GM23338 (cell line): Measurements from ENCODE around the gene CTNNAL1. TPM values are rescaled to one million over a fixed set of nuclear protein-coding genes. Genes with fewer than 3 reads are reported as not detected.
A peak's percentile ranks its signal among the peaks of the same experiment; 100 is the strongest.

Experiments
- ATAC-seq: fragments of 200-7000 bp; cut with Tn5 transposase; 3 replicates; pipeline ENCODE4 v1.9.1; 2020
- DNase-seq: peaks from one replicate; pipeline ENCODE4 v3.0.0-alpha.2; 2015; ENCODE audit warnings: low spot score
- H2AFZ ChIP-seq: fragments of 200-600 bp; sonication (generic); 2 replicates; pipeline ENCODE4 v1.8.0; 2016; ENCODE audit warnings: antibody characterized with exemption, mild to moderate bottlenecking, moderate library complexity
- H3F3A ChIP-seq: fragments of 200-600 bp; sonication (generic); replicated peaks from 2 replicates; pipeline ENCODE4 v1.8.0; 2017; ENCODE audit warnings: antibody characterized with exemption, mixed run types, low read depth
- H3K27ac ChIP-seq: fragments of 200-600 bp; sonication (generic); 2 replicates; pipeline ENCODE4 v1.6.1; 2016; ENCODE audit warnings: low read depth
- H3K27me3 ChIP-seq: fragments of 200-600 bp; sonication (generic); 2 replicates; pipeline ENCODE4 v1.8.0; 2016; ENCODE audit warnings: mild to moderate bottlenecking, mixed run types, moderate library complexity; ENCODE audit not compliant: insufficient read depth
- H3K36me3 ChIP-seq: fragments of 200-600 bp; sonication (generic); 2 replicates; pipeline ENCODE4 v1.8.0; 2016; ENCODE audit warnings: mild to moderate bottlenecking; ENCODE audit not compliant: insufficient read depth
- H3K4me1 ChIP-seq: fragments of 200-600 bp; sonication (generic); 2 replicates; pipeline ENCODE4 v1.8.0; 2016; ENCODE audit warnings: mild to moderate bottlenecking, moderate library complexity; ENCODE audit not compliant: insufficient read depth
- H3K4me2 ChIP-seq: fragments of 200-600 bp; sonication (generic); 2 replicates; pipeline ENCODE4 v1.7.1; 2017; ENCODE audit warnings: mixed run types
- H3K4me3 ChIP-seq: fragments of 200-600 bp; sonication (generic); 2 replicates; pipeline ENCODE4 v1.6.1; 2016; ENCODE audit warnings: mixed run types
- H3K79me2 ChIP-seq: fragments of 200-600 bp; sonication (generic); replicated peaks from 2 replicates; pipeline ENCODE4 v1.8.0; 2017; ENCODE audit warnings: mild to moderate bottlenecking; ENCODE audit not compliant: insufficient read depth
- H3K9me2 ChIP-seq: fragments of 200-600 bp; sonication (generic); 2 replicates; pipeline ENCODE4 v1.8.0; 2017; ENCODE audit not compliant: insufficient read depth
- H4K20me1 ChIP-seq: fragments of 200-600 bp; sonication (generic); replicated peaks from 2 replicates; pipeline ENCODE4 v1.8.0; 2017; ENCODE audit warnings: mild to moderate bottlenecking; ENCODE audit not compliant: insufficient read depth
- H3K27ac Mint-ChIP-seq: 2 replicates; pipeline ENCODE4 v1.8.0; 2020; ENCODE audit warnings: inconsistent platforms, mild to moderate bottlenecking, moderate library complexity, mixed read lengths
- H3K27me3 Mint-ChIP-seq: 3 replicates; pipeline ENCODE4 v1.8.0; 2022; ENCODE audit warnings: low read depth, mild to moderate bottlenecking, moderate library complexity, mixed read lengths, inconsistent platforms; ENCODE audit not compliant: insufficient read depth, poor library complexity
- H3K36me3 Mint-ChIP-seq: 3 replicates; pipeline ENCODE4 v1.8.0; 2021; ENCODE audit warnings: low read depth, mild to moderate bottlenecking, inconsistent platforms, moderate library complexity, mixed read lengths
- H3K4me1 Mint-ChIP-seq: 3 replicates; pipeline ENCODE4 v1.8.0; 2020; ENCODE audit warnings: mild to moderate bottlenecking, inconsistent platforms, mixed read lengths
- H3K4me3 Mint-ChIP-seq: 3 replicates; pipeline ENCODE4 v1.8.0; 2021; ENCODE audit warnings: moderate library complexity, mild to moderate bottlenecking, inconsistent platforms, mixed read lengths
- H3K9me3 Mint-ChIP-seq: 3 replicates; pipeline ENCODE4 v1.8.0; 2020; ENCODE audit warnings: moderate library complexity, mild to moderate bottlenecking, inconsistent platforms, mixed read lengths
- CREB1 ChIP-seq: fragments of 250-450 bp; sonication (Bioruptor Pico); IDR thresholded peaks from 2 replicates; pipeline ENCODE4 v1.5.0; 2020; ENCODE audit warnings: low read depth, mild to moderate bottlenecking, moderate library complexity
- ETS1 ChIP-seq: IDR thresholded peaks from 2 replicates; pipeline ENCODE4 v1.6.1; 2016; ENCODE audit warnings: antibody characterized with exemption
- EZH2phosphoT487 ChIP-seq: fragments of 200-600 bp; sonication (generic); IDR thresholded peaks from one replicate; pipeline ENCODE4 v1.8.1; 2018; ENCODE audit warnings: antibody characterized with exemption; ENCODE audit not compliant: unreplicated experiment
- JUNB ChIP-seq: IDR thresholded peaks from one replicate; pipeline ENCODE4 v1.6.1; 2016; ENCODE audit warnings: antibody characterized with exemption; ENCODE audit not compliant: unreplicated experiment
- NANOG ChIP-seq: IDR thresholded peaks from 2 replicates; pipeline ENCODE4 v1.6.1; 2016; ENCODE audit warnings: antibody characterized with exemption, borderline replicate concordance
- POLR2AphosphoS5 ChIP-seq: IDR thresholded peaks from 2 replicates; pipeline ENCODE4 v1.6.1; 2016; ENCODE audit warnings: antibody characterized with exemption, low read depth
- STAT1 ChIP-seq: IDR thresholded peaks from one replicate; pipeline ENCODE4 v1.6.1; 2016; ENCODE audit warnings: antibody characterized with exemption; ENCODE audit not compliant: unreplicated experiment
- ZNF114 ChIP-seq: fragments of 250-450 bp; sonication (Bioruptor Pico); IDR thresholded peaks from 2 replicates; pipeline ENCODE4 v1.5.0; 2020; ENCODE audit warnings: mild to moderate bottlenecking, moderate library complexity
- polyA plus RNA-seq: library from polyadenylated mRNA; unstranded; fragments of >200 nt; fragmentation: Nextera tagmentation; extraction: Ambion mirVana; gene quantifications from 2 replicates; pipeline ENCODE4 v1.2.1, GENCODE V29; 2016
- total RNA-seq: library from RNA; depleted of rRNA; stranded (reverse); fragments of >200 nt; shearing (Covaris generic); gene quantifications from 2 replicates; pipeline ENCODE4 v1.2.3, GENCODE V29; 2014
- TF ChIP-seq, protein P1 (sequence below), 2 experiments: fragments of 200-600 bp in 1 of 2; sonication (generic) in 1 of 2; conservative IDR thresholded peaks; 2 replicates each; pipeline versions ENCODE4 v1.5.1 to v1.6.1; 2016 to 2017; ENCODE audit warnings: antibody characterized with exemption in 2 of 2, low read depth in 2 of 2, mild to moderate bottlenecking in 2 of 2, moderate library complexity in 1 of 2
- TF ChIP-seq, protein P2 (sequence below): IDR thresholded peaks from one replicate; pipeline ENCODE4 v1.6.1; 2018; ENCODE audit warnings: antibody characterized with exemption; ENCODE audit not compliant: unreplicated experiment

Gene CTNNAL1
- total and polyA plus RNA-seq, 2 experiments from 2014 or later, result 63.0 to 211 TPM

DNA sequence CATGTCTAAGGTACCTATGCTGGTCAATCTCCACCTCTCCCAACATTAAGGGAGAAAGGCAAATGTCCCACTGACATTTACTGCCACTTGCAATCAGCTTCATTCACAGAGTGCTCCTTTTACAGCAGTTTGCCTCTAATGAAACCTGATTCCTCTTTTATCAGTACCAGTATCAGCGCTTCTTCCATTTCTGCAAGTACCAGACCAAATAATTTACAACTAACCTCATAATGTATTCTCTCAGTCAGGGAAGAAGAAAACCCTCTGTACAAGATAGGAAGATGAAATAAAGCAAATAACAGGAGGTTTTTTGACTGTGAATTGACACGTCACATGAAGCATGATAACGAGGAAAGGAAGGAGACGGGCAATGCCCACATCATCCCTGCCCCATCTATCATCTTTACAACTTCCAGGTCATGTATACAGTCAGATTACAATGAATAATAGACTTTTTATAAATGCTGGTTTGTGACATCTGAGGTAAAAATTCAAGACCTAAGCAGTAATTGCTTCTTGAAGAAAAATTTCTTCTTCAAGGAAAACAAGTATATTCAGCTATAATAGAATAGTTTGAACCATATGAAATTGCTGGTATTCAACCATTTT, 57.2 kb downstream of the CTNNAL1 start:
- no peaks in the 10 kb centered on the region for H3K4me1 Mint-ChIP-seq

DNA sequence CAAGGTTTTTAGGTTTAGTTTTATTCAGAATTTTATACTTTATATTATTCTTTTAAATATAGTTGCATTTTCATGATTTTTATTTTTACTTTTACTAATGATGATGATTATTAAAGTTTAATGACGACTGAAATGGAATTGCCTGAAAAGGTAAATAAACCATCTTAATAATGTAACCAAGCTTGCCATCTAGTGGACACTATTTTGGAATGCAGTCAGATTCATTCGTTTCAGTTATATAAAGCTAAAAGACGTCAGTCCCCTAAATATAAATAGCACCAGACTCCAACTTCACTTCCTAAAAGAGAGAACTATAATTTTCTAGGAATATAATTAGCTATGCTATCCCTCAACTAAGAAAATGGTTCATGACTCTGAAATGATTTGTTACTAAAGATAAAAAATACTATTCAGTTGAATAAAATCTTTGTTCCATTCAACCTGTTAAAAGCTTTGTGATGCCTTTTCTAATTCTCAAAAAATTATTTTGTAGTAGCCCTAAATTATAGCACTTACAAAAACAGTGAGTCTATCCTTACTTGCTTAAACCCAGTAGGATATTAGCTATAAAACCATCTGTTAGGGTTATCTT, 59.2 kb downstream of the CTNNAL1 start:
- peaks cover 3% of the 10 kb centered on the region for H3K27me3 Mint-ChIP-seq
- TF ChIP-seq, protein P1, sequence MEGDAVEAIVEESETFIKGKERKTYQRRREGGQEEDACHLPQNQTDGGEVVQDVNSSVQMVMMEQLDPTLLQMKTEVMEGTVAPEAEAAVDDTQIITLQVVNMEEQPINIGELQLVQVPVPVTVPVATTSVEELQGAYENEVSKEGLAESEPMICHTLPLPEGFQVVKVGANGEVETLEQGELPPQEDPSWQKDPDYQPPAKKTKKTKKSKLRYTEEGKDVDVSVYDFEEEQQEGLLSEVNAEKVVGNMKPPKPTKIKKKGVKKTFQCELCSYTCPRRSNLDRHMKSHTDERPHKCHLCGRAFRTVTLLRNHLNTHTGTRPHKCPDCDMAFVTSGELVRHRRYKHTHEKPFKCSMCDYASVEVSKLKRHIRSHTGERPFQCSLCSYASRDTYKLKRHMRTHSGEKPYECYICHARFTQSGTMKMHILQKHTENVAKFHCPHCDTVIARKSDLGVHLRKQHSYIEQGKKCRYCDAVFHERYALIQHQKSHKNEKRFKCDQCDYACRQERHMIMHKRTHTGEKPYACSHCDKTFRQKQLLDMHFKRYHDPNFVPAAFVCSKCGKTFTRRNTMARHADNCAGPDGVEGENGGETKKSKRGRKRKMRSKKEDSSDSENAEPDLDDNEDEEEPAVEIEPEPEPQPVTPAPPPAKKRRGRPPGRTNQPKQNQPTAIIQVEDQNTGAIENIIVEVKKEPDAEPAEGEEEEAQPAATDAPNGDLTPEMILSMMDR (conservative IDR thresholded peaks at IDR 0.05; ENCODE audit: low read depth in 2 of 2), result peak in 1 of 2 experiments; percentile 59; a peak in 3 of 4 replicates
- TF ChIP-seq JUNB, result no peak
- H2AFZ ChIP-seq, result no peak overlapping the region
- H3K27ac Mint-ChIP-seq, result no peak overlapping the region
- H3K36me3 ChIP-seq, result no peaks in the 10 kb centered on the region
- H3F3A ChIP-seq, result no peaks in the 10 kb centered on the region
- H3K79me2 ChIP-seq, result no peaks in the 10 kb centered on the region
- H3K9me2 ChIP-seq, result no peaks in the 10 kb centered on the region
- H3K4me1 Mint-ChIP-seq, result no peaks in the 10 kb centered on the region
- no peaks in the 10 kb centered on the region for H4K20me1 ChIP-seq
- H3K4me3 ChIP-seq, result no peak overlapping the region
- no peaks in the 10 kb centered on the region for H3K9me3 Mint-ChIP-seq
- no peaks in the 10 kb centered on the region for H3K27me3 ChIP-seq
- H3K4me2 ChIP-seq, result no peak overlapping the region
- H3K36me3 Mint-ChIP-seq, result peaks cover 6% of the 10 kb centered on the region; the same call in 2 of the 3 replicates
- ATAC-seq (no peak), DNase-seq (peak; percentile 58)
- H3K4me3 Mint-ChIP-seq, result no peak overlapping the region
- no peaks in the 10 kb centered on the region for H3K4me1 ChIP-seq
- no peak overlapping the region for H3K27ac ChIP-seq

More for the DNA sequence above, 57.2 kb downstream of the CTNNAL1 start:
- Mint-ChIP-seq H3K27ac (no peak overlapping the region), H3K9me3 (no peaks in the 10 kb centered on the region), H3K4me3 (no peak overlapping the region), H3K27me3 (no peaks in the 10 kb centered on the region), H3K36me3 (peaks cover 6% of the 10 kb centered on the region; the same call in 2 of the 3 replicates)
- no peak overlapping the region for H2AFZ ChIP-seq
- no peak overlapping the region for H3K27ac ChIP-seq
- H3K4me3 ChIP-seq, result no peak overlapping the region
- H3F3A ChIP-seq, result no peaks in the 10 kb centered on the region
- no peaks in the 10 kb centered on the region for H3K36me3 ChIP-seq
- no peaks in the 10 kb centered on the region for H3K27me3 ChIP-seq
- no peaks in the 10 kb centered on the region for H3K4me1 ChIP-seq
- TF ChIP-seq EZH2phosphoT487, result no peak
- no peak for TF ChIP-seq CREB1
- TF ChIP-seq POLR2AphosphoS5, result no peak
- peaks cover 3% of the 10 kb centered on the region; the same call in 1 of the 2 replicates for H4K20me1 ChIP-seq
- DNase-seq (no peak), ATAC-seq (no peak)
- H3K9me2 ChIP-seq, result no peaks in the 10 kb centered on the region
- H3K4me2 ChIP-seq, result no peak overlapping the region
- no peaks in the 10 kb centered on the region for H3K79me2 ChIP-seq

GRCh38 chr9:108951578-108951977, 61.7 kb downstream of the CTNNAL1 start:
- Mint-ChIP-seq H3K4me1 (no peaks in the 10 kb centered on the region), H3K36me3 (peaks cover 15% of the 10 kb centered on the region; the same call in 2 of the 3 replicates), H3K27ac (no peak overlapping the region), H3K4me3 (no peak overlapping the region), H3K27me3 (peaks cover 3% of the 10 kb centered on the region), H3K9me3 (no peaks in the 10 kb centered on the region)
- H3K4me2 ChIP-seq, result no peak overlapping the region
- H3K4me1 ChIP-seq, result no peaks in the 10 kb centered on the region
- DNase-seq, result no peak
- ATAC-seq, result no peak
- no peaks in the 10 kb centered on the region for H3F3A ChIP-seq
- no peaks in the 10 kb centered on the region for H4K20me1 ChIP-seq
- H2AFZ ChIP-seq, result no peak overlapping the region
- H3K36me3 ChIP-seq, result no peaks in the 10 kb centered on the region
- no peaks in the 10 kb centered on the region for H3K27me3 ChIP-seq
- no peaks in the 10 kb centered on the region for H3K79me2 ChIP-seq
- H3K27ac ChIP-seq, result no peak overlapping the region
- no peaks in the 10 kb centered on the region for H3K9me2 ChIP-seq
- no peak overlapping the region for H3K4me3 ChIP-seq
- TF ChIP-seq ETS1 (no peak), EZH2phosphoT487 (no peak), POLR2AphosphoS5 (no peak), STAT1 (no peak), NANOG (no peak), ZNF114 (no peak)
- TF ChIP-seq, protein P1 (conservative IDR thresholded peaks at IDR 0.05; ENCODE audit: low read depth in 2 of 2), result no peak
- TF ChIP-seq, protein P2, sequence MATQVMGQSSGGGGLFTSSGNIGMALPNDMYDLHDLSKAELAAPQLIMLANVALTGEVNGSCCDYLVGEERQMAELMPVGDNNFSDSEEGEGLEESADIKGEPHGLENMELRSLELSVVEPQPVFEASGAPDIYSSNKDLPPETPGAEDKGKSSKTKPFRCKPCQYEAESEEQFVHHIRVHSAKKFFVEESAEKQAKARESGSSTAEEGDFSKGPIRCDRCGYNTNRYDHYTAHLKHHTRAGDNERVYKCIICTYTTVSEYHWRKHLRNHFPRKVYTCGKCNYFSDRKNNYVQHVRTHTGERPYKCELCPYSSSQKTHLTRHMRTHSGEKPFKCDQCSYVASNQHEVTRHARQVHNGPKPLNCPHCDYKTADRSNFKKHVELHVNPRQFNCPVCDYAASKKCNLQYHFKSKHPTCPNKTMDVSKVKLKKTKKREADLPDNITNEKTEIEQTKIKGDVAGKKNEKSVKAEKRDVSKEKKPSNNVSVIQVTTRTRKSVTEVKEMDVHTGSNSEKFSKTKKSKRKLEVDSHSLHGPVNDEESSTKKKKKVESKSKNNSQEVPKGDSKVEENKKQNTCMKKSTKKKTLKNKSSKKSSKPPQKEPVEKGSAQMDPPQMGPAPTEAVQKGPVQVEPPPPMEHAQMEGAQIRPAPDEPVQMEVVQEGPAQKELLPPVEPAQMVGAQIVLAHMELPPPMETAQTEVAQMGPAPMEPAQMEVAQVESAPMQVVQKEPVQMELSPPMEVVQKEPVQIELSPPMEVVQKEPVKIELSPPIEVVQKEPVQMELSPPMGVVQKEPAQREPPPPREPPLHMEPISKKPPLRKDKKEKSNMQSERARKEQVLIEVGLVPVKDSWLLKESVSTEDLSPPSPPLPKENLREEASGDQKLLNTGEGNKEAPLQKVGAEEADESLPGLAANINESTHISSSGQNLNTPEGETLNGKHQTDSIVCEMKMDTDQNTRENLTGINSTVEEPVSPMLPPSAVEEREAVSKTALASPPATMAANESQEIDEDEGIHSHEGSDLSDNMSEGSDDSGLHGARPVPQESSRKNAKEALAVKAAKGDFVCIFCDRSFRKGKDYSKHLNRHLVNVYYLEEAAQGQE, result no peak
